Measurements from ENCODE around the gene PRKN. TPM values are rescaled to one million over a fixed set of nuclear protein-coding genes. Genes with fewer than 3 reads are reported as not detected.

PRKN gene
- total RNA-seq, 4 donors from 2014 or later = 8.4 to 44.8 (median 12.6) TPM

DNA sequence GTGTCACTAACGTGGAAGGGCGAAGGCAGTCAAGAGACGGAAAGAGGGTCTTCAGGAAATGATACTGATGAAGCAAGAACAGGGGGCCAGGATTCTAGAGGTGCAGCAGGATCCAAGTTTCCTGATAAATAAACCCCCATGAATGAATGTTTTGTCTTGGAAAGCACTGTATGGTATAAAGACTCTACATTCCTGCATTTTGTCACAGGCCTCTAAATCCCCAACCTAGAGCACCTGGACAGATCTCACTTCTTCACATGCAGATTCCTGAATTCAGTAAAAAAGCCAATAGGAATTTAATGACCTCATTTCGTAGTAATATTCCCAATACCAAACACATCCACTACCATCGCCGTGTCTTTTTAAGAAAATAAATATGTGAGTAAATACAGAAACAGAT, 577.8 kb downstream of the PRKN start:
- TF ChIP-seq, protein P1, sequence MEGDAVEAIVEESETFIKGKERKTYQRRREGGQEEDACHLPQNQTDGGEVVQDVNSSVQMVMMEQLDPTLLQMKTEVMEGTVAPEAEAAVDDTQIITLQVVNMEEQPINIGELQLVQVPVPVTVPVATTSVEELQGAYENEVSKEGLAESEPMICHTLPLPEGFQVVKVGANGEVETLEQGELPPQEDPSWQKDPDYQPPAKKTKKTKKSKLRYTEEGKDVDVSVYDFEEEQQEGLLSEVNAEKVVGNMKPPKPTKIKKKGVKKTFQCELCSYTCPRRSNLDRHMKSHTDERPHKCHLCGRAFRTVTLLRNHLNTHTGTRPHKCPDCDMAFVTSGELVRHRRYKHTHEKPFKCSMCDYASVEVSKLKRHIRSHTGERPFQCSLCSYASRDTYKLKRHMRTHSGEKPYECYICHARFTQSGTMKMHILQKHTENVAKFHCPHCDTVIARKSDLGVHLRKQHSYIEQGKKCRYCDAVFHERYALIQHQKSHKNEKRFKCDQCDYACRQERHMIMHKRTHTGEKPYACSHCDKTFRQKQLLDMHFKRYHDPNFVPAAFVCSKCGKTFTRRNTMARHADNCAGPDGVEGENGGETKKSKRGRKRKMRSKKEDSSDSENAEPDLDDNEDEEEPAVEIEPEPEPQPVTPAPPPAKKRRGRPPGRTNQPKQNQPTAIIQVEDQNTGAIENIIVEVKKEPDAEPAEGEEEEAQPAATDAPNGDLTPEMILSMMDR (IDR thresholded peaks at IDR 0.05) = no peak
- DNase-seq (ENCODE audit: low spot score) (no peak), ATAC-seq (ENCODE audit: low FRiP score) (no peak)

DNA sequence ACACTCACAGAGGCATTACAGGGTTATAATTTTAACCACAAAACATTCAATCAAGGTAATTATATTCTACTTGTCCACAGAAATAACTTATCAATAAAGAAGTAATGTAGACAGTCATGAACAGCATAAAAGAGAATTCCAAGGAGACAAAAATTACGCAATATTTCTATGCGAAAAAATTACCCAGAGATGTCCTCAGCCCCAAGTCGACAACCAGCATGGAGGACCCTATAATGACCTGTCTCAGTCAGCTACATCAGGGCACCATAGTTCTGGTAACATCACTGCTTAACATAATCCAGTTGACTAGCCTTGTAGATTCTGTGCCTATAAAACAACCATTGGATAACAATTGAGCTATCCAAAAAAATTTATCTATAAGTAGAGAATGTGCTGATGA, 579.8 kb downstream of the PRKN start:
- no peak for ATAC-seq (ENCODE audit: low FRiP score)
- DNase-seq (ENCODE audit: low spot score) = no peak
- TF ChIP-seq, protein P1 (IDR thresholded peaks at IDR 0.05) = no peak

DNA sequence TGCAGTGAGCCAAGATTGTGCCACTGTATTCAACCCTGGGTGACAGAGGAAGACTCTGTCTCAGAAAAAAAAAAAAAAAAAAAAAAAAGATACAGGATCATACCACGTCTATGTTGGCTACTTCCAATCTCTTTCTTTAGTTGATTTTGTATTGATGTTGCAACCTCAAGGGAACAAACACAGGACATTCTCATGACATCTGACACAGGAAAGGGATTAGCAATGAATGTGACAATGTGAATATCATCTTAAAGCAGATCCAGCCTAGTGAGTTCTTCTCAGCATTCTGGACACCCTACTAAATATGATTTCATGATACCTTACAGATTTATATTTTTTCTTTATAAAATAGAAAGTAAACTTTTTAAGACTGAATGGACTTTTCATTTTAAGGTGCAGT, 580.3 kb downstream of the PRKN start:
- DNase-seq (ENCODE audit: low spot score) (no peak), ATAC-seq (ENCODE audit: low FRiP score) (no peak)
- TF ChIP-seq, protein P1 (IDR thresholded peaks at IDR 0.05) = no peak

DNA sequence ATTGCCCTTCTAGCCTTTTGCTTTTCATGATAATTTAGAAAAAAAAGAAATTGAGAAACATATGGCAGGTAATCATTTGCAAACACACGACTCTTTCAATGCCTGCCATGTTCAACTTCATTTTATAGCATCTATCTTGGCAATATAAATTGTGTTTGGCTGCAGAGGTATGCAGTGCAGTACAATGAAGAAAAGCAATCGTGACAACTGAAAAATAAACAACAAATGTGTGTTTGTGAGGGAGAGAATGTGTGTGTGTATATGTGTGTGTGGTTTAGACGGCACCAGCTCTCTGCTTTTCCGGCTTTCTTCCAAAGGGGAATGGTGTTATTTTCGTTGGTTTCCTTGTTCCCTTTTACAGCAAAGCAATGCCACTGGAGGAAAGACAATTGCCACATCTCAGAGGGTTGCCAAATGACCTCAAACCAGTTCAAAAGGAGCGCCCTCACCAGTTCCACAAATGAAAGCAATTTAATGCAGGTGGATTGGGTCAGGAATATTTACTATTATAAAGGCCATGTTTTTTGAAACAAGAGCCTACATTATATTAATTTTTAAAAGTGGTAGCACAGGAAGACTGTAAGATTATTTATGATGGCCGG, 587.2 kb downstream of the PRKN start:
- TF ChIP-seq, protein P1 (IDR thresholded peaks at IDR 0.05) = no peak
- DNase-seq (ENCODE audit: low spot score) (no peak), ATAC-seq (ENCODE audit: low FRiP score) (no peak)

DNA sequence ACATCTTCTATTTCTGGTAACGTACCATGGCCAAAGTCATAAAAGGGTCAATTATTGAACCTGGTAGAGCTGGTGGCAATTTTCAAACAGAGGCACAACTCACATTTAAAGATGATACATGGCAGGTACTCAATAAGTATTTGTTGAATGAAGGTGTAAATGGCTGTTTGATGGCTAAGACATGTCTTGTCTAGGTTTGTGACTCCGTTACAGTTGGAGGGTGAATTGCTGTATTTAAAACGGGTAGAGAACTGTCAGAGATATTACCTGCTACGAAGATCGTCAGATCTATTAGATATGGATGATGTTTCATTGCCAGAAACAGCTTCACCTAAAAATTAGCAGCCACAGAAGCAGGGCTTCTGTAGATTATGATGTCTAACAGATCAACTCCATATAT, 601.9 kb downstream of the PRKN start:
- DNase-seq (ENCODE audit: low spot score) (no peak), ATAC-seq (ENCODE audit: low FRiP score) (no peak)
- TF ChIP-seq, protein P1 (IDR thresholded peaks at IDR 0.05) = no peak

DNA sequence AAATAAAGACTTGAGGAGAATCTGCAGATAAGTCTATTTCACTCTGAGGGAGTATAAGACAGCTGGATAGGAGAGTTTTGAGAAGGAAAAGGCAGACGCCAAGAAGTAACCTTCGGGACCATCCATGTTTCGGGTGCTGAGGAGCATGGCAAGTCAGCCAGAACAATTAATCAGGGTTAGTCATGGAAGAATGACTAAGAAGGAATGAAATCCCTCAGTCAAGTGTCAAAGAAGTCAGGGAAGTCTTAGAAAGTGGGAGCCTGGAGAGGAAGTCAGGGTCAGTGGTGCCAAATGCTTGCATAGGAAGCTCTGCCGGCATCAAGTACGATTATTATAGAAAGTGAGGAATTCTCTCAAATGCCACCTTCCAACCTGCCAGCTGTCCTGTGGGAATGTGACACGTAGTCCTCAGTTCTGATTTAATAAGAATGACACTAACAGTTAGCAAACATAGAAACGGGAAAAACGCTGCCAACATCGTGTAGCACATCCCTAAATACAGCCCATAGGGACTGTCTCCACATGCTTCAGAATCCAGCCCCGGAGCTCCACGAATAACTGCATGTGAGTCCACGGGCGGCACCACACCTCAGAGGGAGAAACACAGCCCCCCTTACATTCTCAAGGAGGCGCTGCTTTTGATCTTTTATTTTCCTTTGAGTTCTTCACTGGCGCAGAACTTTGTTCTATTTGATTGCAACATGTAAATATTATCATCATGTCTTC, 602.7 kb downstream of the PRKN start:
- DNase-seq (ENCODE audit: low spot score) = no peak
- TF ChIP-seq, protein P1 (IDR thresholded peaks at IDR 0.05) = no peak
- ATAC-seq (ENCODE audit: low FRiP score) = no peak

DNA sequence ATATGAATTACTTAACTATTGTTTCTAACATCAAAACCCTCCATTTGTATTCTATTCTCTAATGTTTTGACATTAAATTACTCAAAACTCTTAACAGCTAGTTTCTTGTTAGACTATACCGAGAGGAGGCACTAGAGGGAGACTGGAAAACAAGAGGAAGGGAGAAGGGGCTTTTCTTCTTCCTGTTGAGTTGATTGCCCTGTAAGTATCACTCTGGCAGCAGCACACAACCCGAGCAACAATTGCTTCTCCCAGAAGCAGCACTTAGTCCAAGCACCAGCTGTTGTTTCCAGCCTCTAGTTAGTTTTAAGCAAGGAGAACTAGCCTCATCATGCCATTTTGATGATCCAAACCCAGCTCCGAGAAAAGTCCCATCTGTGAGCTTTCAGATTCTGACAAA, 603.8 kb downstream of the PRKN start:
- DNase-seq (ENCODE audit: low spot score) (no peak), ATAC-seq (ENCODE audit: low FRiP score) (no peak)
- TF ChIP-seq, protein P1 (IDR thresholded peaks at IDR 0.05) = no peak

Measured in omental fat pad (tissue), 4 donors.